Measurements from ENCODE around the gene LRRC32. TPM values are rescaled to one million over a fixed set of nuclear protein-coding genes. Genes with fewer than 3 reads are reported as not detected.

Gene LRRC32
- total RNA-seq, 2 donors from 2014 or later, result 4.5 to 5.6 TPM

DNA sequence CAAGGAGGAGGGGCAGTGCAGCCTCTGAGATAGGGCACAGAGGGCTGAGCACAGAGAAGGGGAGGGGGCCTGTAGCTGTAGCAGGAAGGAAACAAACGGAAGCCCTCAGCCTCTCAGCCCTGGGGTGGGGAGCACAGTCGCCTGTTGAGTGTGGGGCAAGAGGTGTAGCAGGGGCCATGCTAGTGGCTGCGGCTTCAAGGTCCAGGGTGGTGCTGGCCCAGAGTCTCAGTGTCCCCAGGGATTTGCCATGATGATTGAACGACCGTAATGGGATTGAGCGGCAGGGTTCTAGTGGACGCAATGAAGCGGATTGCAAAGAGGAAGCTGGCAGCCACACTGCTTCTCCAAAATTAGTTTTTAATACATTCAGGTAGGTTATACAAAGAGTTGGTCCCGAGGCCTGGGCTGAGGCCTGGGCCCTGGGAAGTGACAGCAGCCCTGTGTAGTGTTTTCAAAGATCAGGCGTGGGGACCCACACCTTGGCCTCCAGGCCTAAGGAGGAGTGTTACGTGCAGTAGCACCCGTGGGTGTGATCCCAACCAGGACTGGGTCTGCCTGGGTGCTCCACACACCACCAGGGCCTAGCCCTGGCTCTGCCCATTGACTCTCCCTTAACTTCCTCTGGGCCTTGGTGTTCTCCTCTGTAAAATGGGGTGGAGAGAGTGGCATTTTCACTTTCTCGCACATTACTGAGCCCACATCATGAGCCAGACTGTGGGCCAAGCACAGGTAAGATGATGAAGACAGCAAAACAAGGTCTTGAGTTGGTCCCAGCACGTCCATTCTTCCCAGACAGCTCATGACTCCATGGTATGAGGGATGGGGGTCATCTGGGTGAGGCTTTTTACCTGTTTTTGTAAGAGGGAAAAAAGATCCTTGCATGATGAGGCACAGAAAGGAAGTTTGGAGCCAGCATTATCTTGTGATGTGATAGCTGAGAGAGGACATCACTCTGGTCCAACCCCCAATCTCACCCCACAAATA is 13.1 kb downstream of the LRRC32 start:
- Mint-ChIP-seq H3K36me3 (ENCODE audit: low read depth) (no peaks in the 10 kb centered on the region), H3K4me1 (no peaks in the 10 kb centered on the region), H3K27ac (no peak overlapping the region), H3K4me3 (no peak overlapping the region), H3K9me3 (no peaks in the 10 kb centered on the region), H3K27me3 (peaks cover 3% of the 10 kb centered on the region)
- no peak for ATAC-seq (replicated peaks)

DNA sequence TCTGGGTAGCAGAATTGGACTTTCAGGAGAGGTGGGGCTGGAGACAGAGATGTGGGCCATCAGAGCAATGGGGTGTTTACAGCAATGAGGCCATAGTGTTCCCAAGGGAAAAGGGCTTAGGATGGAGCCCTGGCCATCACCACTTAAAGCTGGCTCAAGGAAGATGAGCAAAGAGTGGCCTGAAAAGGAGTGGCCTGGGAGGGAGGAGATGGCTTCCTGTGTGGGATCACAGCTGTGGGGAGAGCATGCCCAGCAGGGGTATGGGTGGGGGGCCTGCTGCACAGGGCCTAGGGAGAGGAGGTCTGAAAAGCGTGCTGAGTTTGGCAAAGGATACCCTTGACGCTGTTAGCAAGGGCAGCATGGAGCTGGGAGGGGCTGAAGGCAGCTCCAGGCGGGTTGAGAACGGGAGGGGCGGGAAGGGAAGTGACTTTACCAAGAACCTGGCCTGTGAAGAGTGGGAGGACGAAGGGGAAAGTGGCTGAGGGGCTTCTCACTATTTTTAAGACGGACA is 13.9 kb downstream of the LRRC32 start:
- H3K4me3 Mint-ChIP-seq, result no peak overlapping the region
- H3K4me1 Mint-ChIP-seq, result no peaks in the 10 kb centered on the region
- no peak overlapping the region for H3K27ac Mint-ChIP-seq
- peaks cover 3% of the 10 kb centered on the region for H3K27me3 Mint-ChIP-seq
- ATAC-seq (replicated peaks), result no peak
- H3K36me3 Mint-ChIP-seq (ENCODE audit: low read depth), result no peaks in the 10 kb centered on the region
- H3K9me3 Mint-ChIP-seq, result no peaks in the 10 kb centered on the region

DNA sequence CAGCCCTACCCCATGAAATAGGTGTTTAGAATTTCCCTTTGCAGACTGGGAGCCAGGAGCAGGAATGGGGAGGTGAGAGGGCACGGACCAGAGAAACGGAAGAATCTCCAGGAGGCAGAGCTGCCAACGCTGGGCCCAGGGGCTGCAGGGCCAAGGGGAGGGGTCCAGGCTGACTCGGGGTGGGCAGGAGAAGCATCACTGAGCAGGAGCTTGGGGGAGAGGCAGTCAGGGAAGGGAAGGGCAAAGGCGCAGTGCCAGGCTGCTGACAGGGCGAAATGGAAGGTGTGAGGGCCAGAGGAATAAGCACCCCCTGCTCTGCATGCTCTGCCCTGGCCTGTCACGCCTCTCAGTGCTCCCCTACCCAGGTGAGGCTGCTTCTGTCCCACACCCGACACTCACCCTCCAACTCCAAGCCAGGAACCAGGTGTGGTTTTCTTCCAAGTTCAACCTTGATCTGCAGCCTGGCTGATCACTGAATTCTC is 14.5 kb downstream of the LRRC32 start:
- H3K27me3 Mint-ChIP-seq, result peaks cover 3% of the 10 kb centered on the region
- H3K9me3 Mint-ChIP-seq, result no peaks in the 10 kb centered on the region
- ATAC-seq (replicated peaks), result no peak
- no peaks in the 10 kb centered on the region for H3K36me3 Mint-ChIP-seq (ENCODE audit: low read depth)
- H3K4me1 Mint-ChIP-seq, result no peaks in the 10 kb centered on the region
- no peak overlapping the region for H3K4me3 Mint-ChIP-seq
- H3K27ac Mint-ChIP-seq, result no peak overlapping the region

DNA sequence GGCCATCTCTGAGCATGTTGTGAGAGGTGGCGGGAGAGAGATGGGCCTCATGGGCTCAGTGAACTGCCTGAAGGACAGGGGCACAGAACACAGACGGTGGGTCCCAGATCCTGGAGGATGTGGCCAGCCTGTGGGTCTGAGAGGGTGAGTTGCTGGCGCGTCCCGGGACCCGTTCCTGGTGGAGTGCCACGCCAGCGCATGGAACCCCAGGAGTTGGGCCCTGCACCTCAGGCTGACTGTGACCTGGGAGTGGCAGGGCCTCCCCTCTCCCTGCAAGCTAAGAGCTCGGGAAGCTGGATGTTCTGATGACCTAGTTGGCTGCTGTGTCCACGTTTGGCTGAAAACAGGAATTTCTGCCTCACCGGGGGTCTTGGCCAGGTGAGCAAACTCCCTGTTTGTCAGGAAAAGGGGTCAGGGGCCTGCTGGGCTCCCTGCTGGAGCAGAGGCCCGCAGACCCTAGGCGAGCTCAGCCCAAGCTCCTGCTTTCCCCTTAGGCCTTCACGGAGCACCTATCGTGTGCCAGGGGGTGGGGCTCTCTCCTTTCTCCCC is 15.0 kb downstream of the LRRC32 start:
- ATAC-seq (replicated peaks), result no peak
- Mint-ChIP-seq H3K27me3 (peaks cover 3% of the 10 kb centered on the region), H3K36me3 (ENCODE audit: low read depth) (no peaks in the 10 kb centered on the region), H3K4me1 (no peaks in the 10 kb centered on the region), H3K9me3 (no peaks in the 10 kb centered on the region), H3K4me3 (no peak overlapping the region), H3K27ac (no peak overlapping the region)

DNA sequence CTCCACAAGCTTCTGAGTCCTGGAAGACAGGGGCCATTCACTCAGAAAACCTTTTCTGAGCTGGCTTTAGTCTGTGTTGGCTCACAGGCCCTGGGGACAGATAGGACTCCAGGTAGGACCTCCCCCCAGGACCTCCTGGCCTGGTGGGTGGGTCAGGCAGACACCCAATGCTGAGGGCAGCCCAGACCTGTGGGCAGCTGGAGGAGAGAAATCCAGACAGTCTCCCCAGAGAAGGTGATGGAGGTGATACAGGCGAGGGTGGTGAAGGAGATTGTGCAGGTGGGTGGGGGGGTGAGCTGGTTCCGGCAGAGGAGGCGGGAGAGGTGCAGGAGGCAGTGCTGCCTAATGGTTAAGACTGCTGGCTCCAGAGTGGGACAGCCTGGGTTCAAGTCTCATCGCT is 15.6 kb downstream of the LRRC32 start:
- no peak for ATAC-seq (replicated peaks)
- peaks cover 3% of the 10 kb centered on the region for H3K27me3 Mint-ChIP-seq
- H3K9me3 Mint-ChIP-seq, result no peaks in the 10 kb centered on the region
- H3K4me1 Mint-ChIP-seq, result no peaks in the 10 kb centered on the region
- no peak overlapping the region for H3K4me3 Mint-ChIP-seq
- no peaks in the 10 kb centered on the region for H3K36me3 Mint-ChIP-seq (ENCODE audit: low read depth)
- H3K27ac Mint-ChIP-seq, result no peak overlapping the region

DNA sequence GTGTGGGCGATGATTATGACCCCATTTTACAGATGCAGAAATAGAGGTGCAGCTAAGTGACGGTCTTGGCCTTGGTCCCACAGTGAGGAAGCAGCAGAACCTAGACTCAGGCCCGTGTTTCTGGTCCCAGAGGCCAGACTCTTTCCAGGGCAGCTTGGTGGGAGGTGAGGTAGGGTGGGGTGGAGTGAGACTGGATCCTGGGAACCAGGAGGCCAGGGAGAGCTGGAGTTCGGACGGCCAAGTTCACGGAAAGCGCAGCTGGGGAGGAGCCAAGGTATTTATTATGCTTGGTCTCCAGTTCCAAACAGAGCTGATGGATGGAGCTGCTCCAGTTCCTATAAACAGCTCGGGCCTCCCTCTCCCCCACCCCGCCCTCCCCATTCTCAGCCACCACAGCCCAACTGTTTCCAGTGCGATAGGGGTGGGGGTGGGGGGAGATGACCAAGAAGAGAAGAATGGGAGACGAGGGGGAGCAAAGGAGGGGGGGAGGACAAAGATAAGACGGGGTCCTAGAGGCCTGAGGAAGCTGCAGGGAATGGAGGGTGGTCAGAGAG is 16.2 kb downstream of the LRRC32 start:
- Mint-ChIP-seq H3K27ac (no peak overlapping the region), H3K4me1 (no peaks in the 10 kb centered on the region), H3K36me3 (ENCODE audit: low read depth) (no peaks in the 10 kb centered on the region), H3K27me3 (peaks cover 4% of the 10 kb centered on the region), H3K4me3 (no peak overlapping the region), H3K9me3 (no peaks in the 10 kb centered on the region)
- ATAC-seq (replicated peaks), result no peak

DNA sequence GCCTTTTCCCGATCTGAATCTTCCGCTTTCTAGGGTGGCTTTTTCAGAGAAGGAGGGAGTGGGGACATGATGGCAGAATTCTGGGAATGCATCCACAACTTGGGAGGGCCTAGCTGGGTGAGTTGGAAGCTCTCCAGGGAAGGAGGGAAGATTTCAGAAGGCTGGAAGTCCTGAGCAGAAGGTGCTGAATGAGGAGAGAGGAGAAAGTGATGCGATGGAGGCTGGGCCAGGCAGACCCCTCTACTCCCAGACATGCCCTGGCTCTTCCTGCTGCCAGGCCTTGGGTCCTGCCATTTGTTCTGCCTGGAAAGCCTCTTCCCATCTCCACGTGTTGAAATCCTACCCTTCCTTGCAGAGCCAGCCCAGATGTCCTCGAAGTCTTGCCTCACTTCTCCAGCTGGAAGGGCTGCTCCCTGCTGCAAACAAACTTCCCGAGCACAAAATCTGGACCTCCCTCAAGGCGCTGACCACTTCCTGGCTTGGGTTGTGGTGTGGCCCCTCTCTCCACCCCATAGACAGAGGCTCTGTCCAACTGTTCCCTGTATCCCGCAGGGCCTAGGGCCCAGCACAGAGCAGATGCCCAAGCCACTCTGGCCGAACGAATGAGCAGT is 16.8 kb downstream of the LRRC32 start:
- ATAC-seq (replicated peaks), result no peak

DNA sequence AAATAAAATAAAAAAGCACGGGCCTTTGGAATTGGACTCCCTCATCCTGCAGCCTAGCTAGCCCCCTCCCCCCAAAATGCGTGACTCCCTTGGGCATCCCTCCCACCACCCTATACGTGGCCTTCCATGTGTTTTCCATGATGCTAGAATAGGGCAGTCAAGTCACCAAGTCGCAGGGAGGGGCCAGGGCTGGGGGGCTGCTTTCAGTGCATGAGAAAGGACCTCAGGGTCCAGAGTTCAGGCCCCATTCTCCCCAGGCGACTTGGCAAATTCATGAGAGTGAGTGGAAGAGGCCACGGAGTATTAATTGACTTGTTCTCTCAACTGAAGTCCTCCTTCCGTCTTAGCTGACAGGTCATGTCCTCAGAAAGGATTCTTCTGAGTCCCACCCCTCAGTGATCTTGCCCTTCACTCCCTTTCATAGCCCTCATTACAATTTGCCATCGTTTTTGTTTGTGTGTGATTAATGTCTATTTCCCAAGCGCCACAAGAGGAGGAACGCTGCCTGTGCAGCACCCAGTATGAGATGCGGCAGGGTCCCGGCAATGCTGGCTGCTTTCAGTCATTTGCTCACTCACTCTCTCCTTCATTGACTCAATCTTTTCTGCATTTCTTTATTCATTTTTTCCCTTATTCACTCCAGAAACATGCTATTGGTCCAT is 17.4 kb downstream of the LRRC32 start:
- Mint-ChIP-seq H3K36me3 (ENCODE audit: low read depth) (no peaks in the 10 kb centered on the region), H3K9me3 (no peaks in the 10 kb centered on the region), H3K27me3 (peaks cover 8% of the 10 kb centered on the region), H3K4me1 (no peaks in the 10 kb centered on the region), H3K4me3 (no peak overlapping the region), H3K27ac (no peak overlapping the region)
- no peak for ATAC-seq (replicated peaks)

More for the DNA sequence above, 16.8 kb downstream of the LRRC32 start:
- no peaks in the 10 kb centered on the region for H3K9me3 Mint-ChIP-seq
- no peak overlapping the region for H3K27ac Mint-ChIP-seq
- H3K27me3 Mint-ChIP-seq, result peaks cover 8% of the 10 kb centered on the region
- H3K36me3 Mint-ChIP-seq (ENCODE audit: low read depth), result no peaks in the 10 kb centered on the region
- no peaks in the 10 kb centered on the region for H3K4me1 Mint-ChIP-seq
- no peak overlapping the region for H3K4me3 Mint-ChIP-seq

DNA sequence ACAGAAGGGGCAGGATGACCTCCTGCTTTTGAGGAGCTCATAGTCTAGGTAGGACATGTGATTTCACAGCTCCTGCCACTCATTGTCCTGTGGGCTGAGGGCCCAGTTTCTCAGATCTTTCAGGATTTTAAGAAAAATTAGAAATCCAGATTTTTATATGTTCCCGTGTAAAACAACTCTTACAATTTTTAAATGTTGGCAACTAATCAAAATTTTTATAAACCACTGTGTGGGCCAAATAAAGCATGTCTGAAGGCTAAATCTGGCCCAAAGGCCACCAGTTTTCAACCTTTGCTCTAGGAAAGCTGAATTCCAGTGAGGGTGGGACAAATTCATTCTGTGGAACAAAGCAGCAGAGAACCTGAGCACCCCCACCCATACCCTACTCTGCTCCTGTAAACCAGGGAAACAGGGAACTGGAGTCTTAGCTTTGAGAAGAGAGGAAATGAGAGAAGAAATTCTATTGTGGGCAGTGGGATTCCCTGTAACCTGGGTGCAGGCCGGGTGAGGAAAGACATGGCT is 20.6 kb downstream of the LRRC32 start:
- Mint-ChIP-seq H3K36me3 (ENCODE audit: low read depth) (no peaks in the 10 kb centered on the region), H3K4me1 (no peaks in the 10 kb centered on the region), H3K27ac (no peak overlapping the region), H3K27me3 (peaks cover 11% of the 10 kb centered on the region), H3K9me3 (no peaks in the 10 kb centered on the region), H3K4me3 (no peak overlapping the region)
- no peak for ATAC-seq (replicated peaks)

DNA sequence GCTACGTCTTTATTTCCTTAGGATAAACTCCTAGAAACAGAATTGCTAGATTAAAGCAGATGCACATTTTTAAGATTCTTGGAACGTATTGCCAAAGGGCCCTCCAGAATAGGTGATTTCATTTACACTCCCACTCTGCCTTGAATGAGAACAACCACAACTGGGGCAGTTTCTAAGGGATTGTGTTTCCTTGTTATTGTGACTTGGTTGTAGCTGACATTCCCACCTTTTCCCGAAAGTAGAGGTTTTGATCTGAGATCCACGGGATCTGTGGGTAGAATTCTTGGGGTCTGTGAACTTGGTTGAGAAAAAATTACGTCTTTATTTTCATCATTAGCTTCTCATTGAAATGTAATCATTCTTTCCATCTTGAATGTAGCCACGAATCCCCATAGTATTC is 21.5 kb downstream of the LRRC32 start:
- Mint-ChIP-seq H3K27ac (no peak overlapping the region), H3K27me3 (peaks cover 13% of the 10 kb centered on the region), H3K4me1 (no peaks in the 10 kb centered on the region), H3K36me3 (ENCODE audit: low read depth) (no peaks in the 10 kb centered on the region), H3K9me3 (no peaks in the 10 kb centered on the region), H3K4me3 (no peak overlapping the region)
- ATAC-seq (replicated peaks), result no peak

DNA sequence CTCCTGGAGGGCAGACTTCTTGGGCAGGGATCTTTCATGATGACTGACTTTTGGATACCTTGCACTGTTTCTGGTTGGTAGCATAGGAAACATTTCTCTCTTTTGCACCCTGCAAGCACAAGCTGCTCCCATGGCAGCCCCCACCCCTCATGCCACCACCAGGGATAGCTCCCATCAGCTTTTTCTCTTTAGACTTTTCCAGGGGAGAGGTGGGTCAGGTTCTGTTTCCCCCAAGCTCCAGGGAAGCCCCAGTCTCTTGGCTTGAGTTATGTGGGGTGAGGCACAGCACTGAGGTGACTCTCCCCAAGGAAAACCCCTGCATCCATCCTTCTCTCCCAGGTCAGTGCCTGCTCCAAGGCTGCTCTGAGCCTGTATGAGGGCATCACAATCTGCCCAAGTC is 22.5 kb downstream of the LRRC32 start:
- Mint-ChIP-seq H3K4me3 (no peak overlapping the region), H3K4me1 (no peaks in the 10 kb centered on the region), H3K9me3 (no peaks in the 10 kb centered on the region), H3K36me3 (ENCODE audit: low read depth) (no peaks in the 10 kb centered on the region), H3K27ac (no peak overlapping the region), H3K27me3 (peaks cover 12% of the 10 kb centered on the region)
- ATAC-seq (replicated peaks), result no peak

DNA sequence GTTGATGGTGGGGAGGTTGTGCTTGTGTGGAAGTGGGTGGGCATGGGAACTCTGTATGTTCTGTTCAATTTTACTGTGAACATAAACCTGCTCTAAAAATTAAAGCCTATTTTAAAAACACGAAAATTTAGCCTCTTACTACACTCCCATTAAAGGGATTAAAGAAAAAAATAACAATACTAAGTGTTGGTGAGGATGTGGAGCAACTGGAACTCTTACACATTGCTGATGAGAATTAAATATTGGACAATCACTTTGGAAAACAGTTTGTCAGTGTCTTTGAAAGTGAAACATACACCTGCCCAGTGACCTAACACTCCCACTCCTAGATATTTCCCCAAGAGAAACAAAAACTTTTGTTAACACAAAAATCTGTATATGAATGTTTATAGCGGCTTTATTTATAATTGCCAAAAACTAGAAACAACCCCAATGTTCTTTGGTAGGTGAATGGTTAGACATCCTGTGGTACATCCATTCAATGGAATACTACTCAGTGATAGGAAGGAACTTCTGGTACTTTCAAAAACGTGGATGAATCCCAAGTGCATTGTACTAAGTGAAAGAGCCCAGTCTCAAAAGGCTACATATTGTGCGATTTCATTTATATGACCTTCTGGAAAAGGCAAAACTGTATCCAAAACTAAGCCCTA is 23.5 kb downstream of the LRRC32 start:
- Mint-ChIP-seq H3K4me1 (no peaks in the 10 kb centered on the region), H3K4me3 (no peak overlapping the region), H3K27ac (no peak overlapping the region), H3K27me3 (peaks cover 14% of the 10 kb centered on the region), H3K9me3 (no peaks in the 10 kb centered on the region), H3K36me3 (ENCODE audit: low read depth) (no peaks in the 10 kb centered on the region)
- no peak for ATAC-seq (replicated peaks)

DNA sequence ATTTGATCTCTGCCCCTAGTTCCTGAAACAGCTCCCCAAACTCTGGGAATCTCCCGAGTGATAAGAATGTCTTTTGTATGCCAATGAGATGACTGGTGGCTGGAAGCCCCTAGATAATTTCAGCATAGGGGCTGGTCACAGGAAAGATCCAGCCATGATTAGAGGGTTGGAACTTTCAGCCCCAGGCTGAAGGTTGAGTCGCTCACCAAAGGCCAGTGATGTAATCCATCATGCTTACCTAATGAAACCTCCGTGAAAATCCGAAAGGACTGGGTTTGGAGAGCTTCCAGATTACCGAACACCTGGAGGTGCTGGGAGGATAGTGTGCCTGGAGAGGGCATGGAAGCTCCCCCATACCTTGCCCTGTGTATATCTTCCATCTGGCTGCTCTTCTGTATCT is 26.0 kb downstream of the LRRC32 start:
- no peak for ATAC-seq (replicated peaks)
- Mint-ChIP-seq H3K4me3 (no peak overlapping the region), H3K27ac (no peak overlapping the region), H3K27me3 (peaks cover 24% of the 10 kb centered on the region), H3K4me1 (no peaks in the 10 kb centered on the region), H3K9me3 (no peaks in the 10 kb centered on the region), H3K36me3 (ENCODE audit: low read depth) (no peaks in the 10 kb centered on the region)
